Peyer's patch (tissue), 4 donors: Measurements from ENCODE around the gene URGCP. TPM values are rescaled to one million over a fixed set of nuclear protein-coding genes. Genes with fewer than 3 reads are reported as not detected.

Source experiments
- DNase-seq, 3 donors: peaks; one replicate each; pipeline ENCODE4 v3.0.0-alpha.2; 2017 to 2019
- H3K27ac ChIP-seq, 4 donors: fragments of 200-600 bp; sonication (generic); one replicate each; pipeline ENCODE4 v1.5.1; 2016 to 2019
- H3K27me3 ChIP-seq, 2 donors: fragments of 200-600 bp; sonication (generic); one replicate each; pipeline ENCODE4 v1.5.1; 2019
- H3K36me3 ChIP-seq, 3 donors: fragments of 200-600 bp; sonication (generic); one replicate each; pipeline ENCODE4 v1.5.1; 2016 to 2019
- H3K4me1 ChIP-seq, 4 donors: fragments of 200-600 bp; sonication (generic); one replicate each; pipeline ENCODE4 v1.5.1; 2016 to 2019
- H3K4me3 ChIP-seq, 4 donors: fragments of 200-600 bp; sonication (generic); 1 replicate in 3 of 4; 2 replicates in 1 of 4; pipeline ENCODE4 v1.5.1; 2016 to 2019; ENCODE audit warnings: mild to moderate bottlenecking in 1 of 4
- H3K9me3 ChIP-seq, 4 donors: fragments of 200-600 bp; sonication (generic); one replicate each; pipeline ENCODE4 v1.5.1; 2016 to 2019; ENCODE audit warnings: mild to moderate bottlenecking in 1 of 4
- CTCF ChIP-seq, 6 experiments: fragments of 450-650 bp in 4 of 6; fragments of 200-600 bp in 2 of 6; sonication (generic) in 1 of 6; IDR thresholded peaks; one replicate each; pipeline ENCODE4 v1.5.1; 2017 to 2019; ENCODE audit warnings: antibody characterized with exemption in 6 of 6, mild to moderate bottlenecking in 3 of 6, moderate library complexity in 1 of 6
- POLR2A ChIP-seq, 2 donors: fragments of 450-650 bp; IDR thresholded peaks; one replicate each; pipeline ENCODE4 v1.5.1; 2017; ENCODE audit warnings: antibody characterized with exemption in 2 of 2, mild to moderate bottlenecking in 2 of 2, moderate library complexity in 2 of 2
- total RNA-seq, 4 donors: library from RNA; depleted of rRNA; stranded (reverse); fragments of >200 nt; gene quantifications; one replicate each; pipeline ENCODE4 v1.1.0, GENCODE V29; 2016

The URGCP gene
- total RNA-seq, 4 donors from 2014 or later: 43.7 to 91.0 (median 80.3) TPM

- Histone ChIP-seq H3K27me3 (no peaks in the 10 kb centered on the region), H3K4me3 (no peak overlapping the region), H3K36me3 (no peaks in the 10 kb centered on the region), H3K9me3 (no peaks in the 10 kb centered on the region), H3K27ac (no peak overlapping the region), H3K4me1 (peaks cover 0 to 6% (median 0%) of the 10 kb centered on the region in 4 donors)
- no peak for TF ChIP-seq POLR2A (IDR thresholded peaks at IDR 0.05)
- no peak for TF ChIP-seq CTCF (IDR thresholded peaks at IDR 0.05)
- DNase-seq: no peak
Observed at GRCh38 chr7:43938892-43939482, 32.6 kb upstream of the URGCP start.

DNA sequence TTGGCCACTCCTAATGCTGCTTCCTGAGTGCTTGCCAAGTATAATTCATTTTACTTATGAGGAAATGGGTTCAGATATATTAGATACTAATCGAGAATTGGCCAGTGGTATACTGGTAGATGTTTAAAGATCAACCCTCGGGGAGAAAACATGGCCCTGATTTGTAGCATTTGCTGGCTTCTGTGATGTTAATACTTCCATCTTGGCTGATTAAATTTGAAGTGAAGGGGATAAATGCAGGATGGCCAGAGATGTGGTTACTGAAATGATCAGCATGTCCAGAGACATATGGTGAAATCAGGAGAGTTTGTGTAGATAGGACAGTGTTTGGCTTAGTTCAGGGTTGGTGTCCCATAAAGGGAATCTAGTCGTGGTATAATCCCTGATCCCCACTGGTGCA lies 31.0 kb upstream of the URGCP start:
- H3K27ac ChIP-seq: no peak overlapping the region
- TF ChIP-seq CTCF (IDR thresholded peaks at IDR 0.05) (no peak), POLR2A (IDR thresholded peaks at IDR 0.05) (no peak)

DNA sequence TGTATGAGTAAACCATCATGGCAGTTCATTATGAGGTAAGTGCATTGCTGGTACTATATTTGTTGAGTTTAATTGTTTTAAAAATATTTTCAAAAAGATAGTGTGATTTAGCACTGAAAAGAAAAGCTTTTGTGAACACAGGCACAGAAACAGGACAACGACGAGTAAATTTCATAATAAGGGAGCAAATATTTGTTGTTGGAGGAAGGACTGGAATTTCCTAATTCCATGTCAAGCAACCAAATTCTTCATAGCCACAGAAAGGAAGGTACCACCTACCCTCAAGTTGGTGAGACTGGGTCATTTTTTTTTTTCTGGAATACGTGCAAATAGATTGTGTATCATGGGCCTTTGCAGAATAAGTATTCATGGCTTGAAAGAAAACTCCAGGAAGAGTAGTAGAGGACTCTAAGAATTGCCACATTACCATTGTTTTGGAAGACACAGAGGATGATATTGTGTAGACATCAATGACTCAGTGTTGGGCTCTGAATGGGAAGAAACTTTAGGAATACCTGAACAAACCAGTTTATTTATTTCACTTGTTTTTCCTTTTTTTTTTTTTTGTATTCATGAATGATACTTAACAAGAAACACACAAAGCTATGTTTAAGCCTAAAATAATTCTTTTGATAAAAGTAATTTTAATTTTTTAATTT lies 27.6 kb upstream of the URGCP start:
- H3K4me1 ChIP-seq: no peaks in the 10 kb centered on the region
- H3K27ac ChIP-seq: no peak overlapping the region
- no peak overlapping the region for H3K4me3 ChIP-seq
- no peaks in the 10 kb centered on the region for H3K27me3 ChIP-seq
- no peak for TF ChIP-seq POLR2A (IDR thresholded peaks at IDR 0.05)
- TF ChIP-seq CTCF (IDR thresholded peaks at IDR 0.05): no peak
- H3K36me3 ChIP-seq: no peaks in the 10 kb centered on the region
- no peak for DNase-seq
- no peaks in the 10 kb centered on the region for H3K9me3 ChIP-seq

More for the DNA sequence above, 31.0 kb upstream of the URGCP start:
- H3K9me3 ChIP-seq: no peaks in the 10 kb centered on the region
- no peaks in the 10 kb centered on the region for H3K4me1 ChIP-seq
- no peak overlapping the region for H3K4me3 ChIP-seq
- no peaks in the 10 kb centered on the region for H3K27me3 ChIP-seq
- DNase-seq: no peak
- H3K36me3 ChIP-seq: no peaks in the 10 kb centered on the region

- TF ChIP-seq CTCF (IDR thresholded peaks at IDR 0.05) (no peak), POLR2A (IDR thresholded peaks at IDR 0.05) (no peak)
Observed at GRCh38 chr7:43931346-43931745, 24.9 kb upstream of the URGCP start.

GRCh38 chr7:43929529-43930457 lies 23.4 kb upstream of the URGCP start:
- DNase-seq: no peak
- Histone ChIP-seq H3K27ac (no peak overlapping the region), H3K27me3 (no peaks in the 10 kb centered on the region), H3K4me3 (no peak overlapping the region), H3K4me1 (peaks cover 0 to 9% (median 4%) of the 10 kb centered on the region in 4 donors), H3K9me3 (no peaks in the 10 kb centered on the region), H3K36me3 (no peaks in the 10 kb centered on the region)
- no peak for TF ChIP-seq CTCF (IDR thresholded peaks at IDR 0.05)
- no peak for TF ChIP-seq POLR2A (IDR thresholded peaks at IDR 0.05)

More at GRCh38 chr7:43931346-43931745, 24.9 kb upstream of the URGCP start:
- DNase-seq: no peak
- Histone ChIP-seq H3K27ac (no peak overlapping the region), H3K27me3 (no peaks in the 10 kb centered on the region), H3K4me1 (peaks cover 0 to 4% (median 0%) of the 10 kb centered on the region in 4 donors), H3K9me3 (no peaks in the 10 kb centered on the region), H3K4me3 (no peak overlapping the region), H3K36me3 (no peaks in the 10 kb centered on the region)
